HG02885 (cell line): ENCODE results near the gene RSBN1.
A peak's percentile ranks its signal among the peaks of the same experiment; 100 is the strongest.
"Not testable (repeated sequence)": the region's sequence is repeated elsewhere in the genome, so short reads cannot be mapped to it uniquely, and the experiment has no call there.

Experiments used
- ATAC-seq: cut with Tn5 transposase; IDR thresholded peaks from one replicate; pipeline ENCODE4 v1.9.1; 2021; ENCODE audit warnings: mild to moderate bottlenecking; ENCODE audit not compliant: unreplicated experiment, poor library complexity

The RSBN1 gene

GRCh38 chr1:113811888-113812660, at the start of gene RSBN1:
RSBN1 (minus strand) TSS chr1:113812476; CDS start chr1:113812412, 64 bp downstream.
- peak; percentile 93 for ATAC-seq

DNA sequence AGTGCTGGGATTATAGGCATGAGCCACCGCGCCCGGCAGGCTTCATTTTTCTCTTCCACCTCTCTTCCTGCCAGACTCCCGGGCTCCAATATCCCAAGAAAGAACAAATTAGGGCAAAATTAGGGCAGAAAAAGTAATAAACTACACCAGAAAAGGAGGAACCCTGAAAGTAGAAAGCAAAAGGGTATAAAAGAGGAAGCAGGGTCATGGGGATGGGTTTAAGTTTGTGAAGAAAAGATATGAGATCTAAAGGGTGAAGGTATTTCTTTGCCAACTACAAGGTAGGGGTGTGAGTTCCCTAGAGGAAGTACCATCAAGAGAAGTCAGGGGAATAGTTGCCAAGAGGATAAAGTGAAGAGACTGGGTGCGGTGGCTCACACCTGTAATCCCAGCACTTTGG, 49.4 kb upstream of the RSBN1 start:
- no peak for ATAC-seq

- ATAC-seq = no peak
Observed at GRCh38 chr1:113860891-113861290, 48.6 kb upstream of the RSBN1 start.

GRCh38 chr1:113859478-113860175, 47.4 kb upstream of the RSBN1 start:
- peak; percentile 89 for ATAC-seq

GRCh38 chr1:113858982-113859381, 46.7 kb upstream of the RSBN1 start:
- no peak for ATAC-seq

GRCh38 chr1:113858418-113858817, 46.1 kb upstream of the RSBN1 start:
- peak; percentile 38 for ATAC-seq

GRCh38 chr1:113857776-113858175, 45.5 kb upstream of the RSBN1 start:
- no peak for ATAC-seq

DNA sequence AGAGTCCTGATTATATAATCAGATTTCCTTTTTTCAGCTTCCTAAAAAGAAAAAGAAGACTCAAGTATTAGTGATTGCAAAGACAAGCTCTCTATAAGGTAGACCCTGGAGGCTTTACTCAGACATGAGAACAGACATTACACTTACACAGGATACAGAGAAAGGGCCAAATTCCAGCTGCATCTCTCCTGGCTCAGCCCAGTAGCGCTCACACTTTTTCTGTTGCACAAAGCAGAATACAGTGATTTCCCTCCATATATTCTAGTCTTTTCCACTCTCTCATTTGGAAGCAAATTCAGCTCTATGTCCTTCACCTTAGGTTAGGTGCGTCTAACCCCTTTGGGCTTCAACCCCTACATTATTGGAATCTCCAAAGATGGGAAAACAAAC, 44.1 kb upstream of the RSBN1 start:
- no peak for ATAC-seq

- ATAC-seq = no peak
Observed at GRCh38 chr1:113855630-113856400, 43.5 kb upstream of the RSBN1 start.

- ATAC-seq = no peak
Observed at GRCh38 chr1:113854234-113854633, 42.0 kb upstream of the RSBN1 start.

GRCh38 chr1:113852694-113853093, 40.4 kb upstream of the RSBN1 start:
- not testable (repeated sequence) for ATAC-seq

DNA sequence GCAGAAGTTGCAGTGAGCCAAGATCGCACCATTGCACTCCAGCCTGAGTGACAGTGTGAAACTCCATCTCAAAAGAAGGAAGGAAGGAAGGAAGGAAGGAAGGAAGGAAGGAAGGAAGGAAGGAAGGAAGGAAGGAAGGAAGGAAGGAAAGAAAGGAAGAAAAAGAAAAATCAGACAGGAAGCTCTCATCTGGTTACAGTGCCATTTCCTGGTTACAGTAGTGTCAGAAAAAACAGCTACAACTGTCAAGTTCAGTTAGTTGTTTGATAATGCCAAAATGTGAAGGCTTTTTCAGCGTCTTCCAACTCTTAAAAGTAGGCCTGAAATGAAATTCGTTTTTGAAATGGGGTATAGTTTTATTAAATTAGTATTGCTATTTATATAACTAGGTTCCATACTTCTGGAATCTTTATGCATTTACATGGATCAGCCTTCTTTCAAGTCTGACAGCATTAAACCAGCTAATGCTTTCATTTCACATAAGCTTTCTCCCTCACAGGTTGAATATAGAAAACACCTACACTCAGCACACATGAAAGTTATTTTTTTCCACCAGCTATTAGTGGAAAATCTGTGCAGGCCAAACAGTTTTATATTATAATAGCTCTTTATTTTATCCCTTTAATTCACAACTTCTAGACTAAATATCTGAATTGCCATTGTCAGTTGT, 38.0 kb upstream of the RSBN1 start:
- no peak for ATAC-seq

- ATAC-seq = no peak
Observed at GRCh38 chr1:113849072-113849471, 36.8 kb upstream of the RSBN1 start.

GRCh38 chr1:113846391-113847035, 34.2 kb upstream of the RSBN1 start:
- ATAC-seq = no peak

DNA sequence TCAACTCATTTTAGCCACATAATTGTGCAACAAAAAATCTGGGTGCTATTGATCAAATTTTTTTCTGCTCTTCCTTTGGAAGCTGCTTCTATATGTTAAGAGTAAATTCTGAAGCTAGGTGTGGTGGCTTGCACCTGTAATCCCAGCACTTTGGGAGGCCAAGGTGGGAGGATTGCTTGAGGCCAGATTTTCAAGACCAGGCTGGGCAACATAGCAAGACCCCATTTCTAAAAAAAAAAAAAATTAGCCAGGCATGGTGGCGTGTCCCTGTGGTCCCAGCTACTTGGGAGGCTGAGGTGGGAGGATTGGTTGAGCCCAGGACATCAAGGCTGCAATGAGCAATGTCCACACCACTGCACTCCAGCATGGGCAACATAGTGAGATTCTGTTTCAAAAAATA, 24.3 kb upstream of the RSBN1 start:
- ATAC-seq = no peak

GRCh38 chr1:113835686-113836290, 23.5 kb upstream of the RSBN1 start:
- ATAC-seq = no peak

- no peak for ATAC-seq
Observed at GRCh38 chr1:113834716-113835115, 22.4 kb upstream of the RSBN1 start.

DNA sequence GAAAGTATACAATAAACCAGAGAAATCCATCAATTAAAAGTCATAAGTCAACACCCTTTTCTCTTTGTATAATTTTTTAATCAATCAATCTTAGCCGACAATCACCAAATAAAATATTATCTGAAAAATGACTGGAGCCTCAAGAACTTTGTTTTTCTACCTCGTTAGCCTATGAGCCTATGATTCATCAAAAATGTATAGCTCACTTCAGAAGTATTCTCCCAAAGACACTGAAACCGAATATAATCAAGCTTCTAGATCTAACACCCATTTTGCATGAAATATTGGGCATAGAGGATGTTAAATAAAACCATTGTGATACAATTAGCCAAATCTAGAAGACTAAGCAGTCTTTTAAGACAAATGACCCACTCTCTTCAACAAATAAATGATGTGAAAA, 17.8 kb upstream of the RSBN1 start:
- no peak for ATAC-seq

DNA sequence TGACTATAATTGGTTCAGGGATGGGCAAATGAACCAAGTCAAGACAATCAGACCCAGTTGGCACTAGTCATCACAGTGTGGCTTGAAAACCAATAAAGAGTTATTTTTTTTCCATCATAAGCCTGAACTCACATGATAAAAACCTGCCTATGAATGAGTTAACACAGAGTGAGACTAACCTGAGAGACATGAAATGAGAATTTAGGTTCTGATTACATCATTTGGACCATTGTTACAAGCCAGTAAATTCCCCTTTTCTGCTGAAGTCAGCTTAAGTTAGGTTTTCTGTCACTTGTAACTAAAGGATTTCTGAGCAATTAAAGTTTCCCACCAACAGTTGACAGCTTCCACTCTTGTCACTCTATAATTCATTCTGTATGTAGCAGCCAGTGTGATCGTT, 9.6 kb upstream of the RSBN1 start:
- ATAC-seq = no peak

GRCh38 chr1:113818578-113818977, 6.3 kb upstream of the RSBN1 start:
- no peak for ATAC-seq
